ENCODE measurements around the gene EXD3. TPM values are rescaled to one million over a fixed set of nuclear protein-coding genes. Genes with fewer than 3 reads are reported as not detected.

The EXD3 gene
- total RNA-seq, 4 donors from 2014 or later, result 11.8 to 49.0 (median 31.5) TPM

DNA sequence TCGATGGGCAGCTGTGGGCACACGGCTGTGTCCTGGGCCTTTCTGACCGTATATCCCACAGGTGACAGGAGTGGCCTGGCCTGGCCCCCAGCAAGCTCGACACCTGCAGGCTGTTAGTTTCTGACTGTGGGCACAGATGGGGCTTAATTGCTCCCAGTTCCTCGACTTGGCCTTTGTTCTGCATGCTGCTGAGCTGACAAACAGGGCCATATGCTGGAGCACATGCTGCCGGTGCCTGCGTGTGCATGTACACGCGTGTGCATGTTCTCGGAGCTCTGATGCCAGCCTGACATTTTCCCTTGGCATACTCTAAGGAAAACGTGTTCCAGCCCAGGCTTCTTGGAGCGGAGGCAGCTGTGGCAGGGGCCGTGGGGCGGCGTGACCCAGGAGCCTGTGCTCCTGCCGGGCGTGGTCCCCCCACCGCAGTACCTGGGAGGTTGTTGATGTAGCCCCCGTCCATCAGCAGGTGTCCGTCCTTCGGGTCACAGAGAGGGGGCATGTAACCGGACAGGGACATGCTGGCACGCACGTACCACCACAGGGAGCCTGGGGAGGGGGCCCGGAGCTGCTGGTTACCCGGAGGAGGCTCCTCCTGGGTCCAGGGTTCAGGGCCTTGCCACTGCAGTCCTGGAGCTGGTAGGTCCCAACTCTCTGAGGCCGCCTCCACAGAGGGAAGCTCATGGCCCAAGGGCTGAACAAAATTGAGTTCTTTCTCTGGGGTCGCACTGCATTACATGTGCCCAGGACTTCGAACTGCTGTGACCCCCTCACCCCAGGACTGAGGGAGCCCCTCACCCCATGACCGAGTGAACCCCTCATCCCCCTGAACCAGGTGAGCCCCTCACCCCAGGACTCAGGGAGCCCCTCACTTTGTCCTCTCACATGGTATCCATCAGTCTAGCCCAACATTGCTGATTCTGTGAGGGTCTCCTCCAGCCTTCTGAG lies 40.3 kb upstream of the EXD3 start:
- intact Hi-C loops (cut with DNase I; ENCODE audit: low total_unique reads), result no loop called here
- H3K9me3 ChIP-seq, result no peaks in the 10 kb centered on the region
- no peak overlapping the region for H3K27ac ChIP-seq
- DNase-seq, result no peak
- no peaks in the 10 kb centered on the region for H3K36me3 ChIP-seq
- TF ChIP-seq CTCF (IDR thresholded peaks at IDR 0.05), result no peak
- TF ChIP-seq POLR2A (IDR thresholded peaks at IDR 0.05), result no peak
- H3K4me3 ChIP-seq, result no peak overlapping the region
- H3K27me3 ChIP-seq, result no peaks in the 10 kb centered on the region
- H3K4me1 ChIP-seq, result peaks cover 0 to 13% of the 10 kb centered on the region in 2 donors

DNA sequence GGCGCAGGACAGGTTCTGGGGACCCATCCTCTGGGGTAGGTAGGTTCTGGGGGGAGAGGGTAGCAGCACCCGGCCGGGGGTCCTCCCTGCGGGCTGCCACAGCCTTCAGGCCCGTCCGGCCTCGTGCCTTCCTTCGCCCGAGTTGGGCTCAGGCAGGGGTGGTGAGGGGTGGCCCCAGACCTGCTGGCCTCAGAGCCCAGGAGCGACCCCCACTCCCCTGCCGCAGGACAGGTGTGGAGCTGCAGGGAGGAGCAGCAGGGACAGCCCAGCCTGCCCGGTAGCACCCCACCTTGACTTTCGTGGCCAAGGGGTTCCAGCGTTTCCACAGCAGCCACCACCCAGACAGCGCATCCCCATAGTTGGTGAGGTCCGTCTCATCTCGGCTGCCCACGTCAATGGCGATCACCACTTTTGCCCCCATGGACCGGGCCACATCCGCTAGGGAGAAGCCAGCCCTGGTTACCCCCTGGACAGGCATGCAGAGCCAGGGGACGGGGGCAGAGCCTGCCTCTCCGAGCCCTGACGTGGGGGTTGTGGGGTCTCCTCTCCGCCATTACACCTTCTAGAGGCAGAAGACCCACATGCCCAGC lies 39.5 kb upstream of the EXD3 start:
- no peaks in the 10 kb centered on the region for H3K27me3 ChIP-seq
- no peaks in the 10 kb centered on the region for H3K9me3 ChIP-seq
- no peaks in the 10 kb centered on the region for H3K36me3 ChIP-seq
- TF ChIP-seq POLR2A (IDR thresholded peaks at IDR 0.05) (no peak), CTCF (IDR thresholded peaks at IDR 0.05) (no peak)
- peaks cover 0 to 16% of the 10 kb centered on the region in 2 donors for H3K4me1 ChIP-seq
- DNase-seq, result no peak
- intact Hi-C loops (cut with DNase I; ENCODE audit: low total_unique reads), result no loop called here
- H3K27ac ChIP-seq, result no peak overlapping the region
- no peak overlapping the region for H3K4me3 ChIP-seq

DNA sequence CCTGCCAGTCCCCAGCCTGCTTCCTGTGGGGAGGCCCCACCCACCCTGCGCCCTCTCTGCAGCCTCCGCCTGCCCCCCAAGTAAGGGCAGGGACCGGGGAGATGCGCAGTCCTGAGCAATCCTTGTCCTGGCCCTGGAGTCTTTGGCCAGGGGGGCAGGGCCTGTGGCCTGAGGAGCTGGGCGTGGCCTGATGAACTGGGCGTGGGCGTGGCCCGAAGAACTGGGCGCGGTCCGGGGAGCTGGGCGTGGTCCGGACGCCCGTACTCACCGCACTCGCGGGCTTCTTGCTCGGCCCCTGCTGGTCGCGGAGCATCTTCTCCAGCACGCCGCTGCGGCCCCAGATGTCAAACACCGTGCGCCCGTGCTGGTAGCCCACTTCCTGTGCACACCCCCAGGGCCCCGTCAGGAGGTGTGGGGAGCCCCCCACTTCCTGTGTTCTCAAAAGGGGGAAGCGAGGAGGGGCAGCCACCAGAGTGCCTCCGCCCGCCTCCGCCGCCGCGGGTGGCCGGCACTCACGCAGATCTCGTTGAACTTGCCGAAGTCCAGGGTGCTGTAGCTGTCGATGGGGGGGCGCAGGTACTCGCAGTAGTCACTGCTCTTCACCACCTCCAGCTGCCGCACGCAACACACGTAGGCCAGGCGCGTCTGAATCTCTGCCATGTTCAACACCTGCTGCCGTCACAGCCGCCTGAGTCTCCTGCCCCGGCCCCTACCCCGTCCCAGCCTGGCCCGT lies 38.9 kb upstream of the EXD3 start:
- Histone ChIP-seq H3K4me1 (peaks cover 0 to 16% of the 10 kb centered on the region in 2 donors), H3K36me3 (no peaks in the 10 kb centered on the region), H3K4me3 (no peak overlapping the region), H3K27me3 (no peaks in the 10 kb centered on the region), H3K9me3 (no peaks in the 10 kb centered on the region), H3K27ac (no peak overlapping the region)
- no peak for TF ChIP-seq CTCF (IDR thresholded peaks at IDR 0.05)
- intact Hi-C loops (cut with DNase I; ENCODE audit: low total_unique reads), result no loop called here
- peak; percentile 34 to 43 for DNase-seq

GRCh38 chr9:137461316-137461662 lies 38.3 kb upstream of the EXD3 start:
- H3K9me3 ChIP-seq, result no peaks in the 10 kb centered on the region
- H3K27me3 ChIP-seq, result no peaks in the 10 kb centered on the region
- H3K27ac ChIP-seq, result no peak overlapping the region
- H3K36me3 ChIP-seq, result no peaks in the 10 kb centered on the region
- no peak overlapping the region for H3K4me3 ChIP-seq
- TF ChIP-seq POLR2A (IDR thresholded peaks at IDR 0.05), result no peak
- no peak for TF ChIP-seq CTCF (IDR thresholded peaks at IDR 0.05)
- peaks cover 0 to 16% of the 10 kb centered on the region in 2 donors for H3K4me1 ChIP-seq
- peak in 1 of 2 donors; percentile 25 for DNase-seq
- intact Hi-C loops (cut with DNase I; ENCODE audit: low total_unique reads), result no loop called here
